Measurements from ENCODE around the gene ADCY2.

DNA sequence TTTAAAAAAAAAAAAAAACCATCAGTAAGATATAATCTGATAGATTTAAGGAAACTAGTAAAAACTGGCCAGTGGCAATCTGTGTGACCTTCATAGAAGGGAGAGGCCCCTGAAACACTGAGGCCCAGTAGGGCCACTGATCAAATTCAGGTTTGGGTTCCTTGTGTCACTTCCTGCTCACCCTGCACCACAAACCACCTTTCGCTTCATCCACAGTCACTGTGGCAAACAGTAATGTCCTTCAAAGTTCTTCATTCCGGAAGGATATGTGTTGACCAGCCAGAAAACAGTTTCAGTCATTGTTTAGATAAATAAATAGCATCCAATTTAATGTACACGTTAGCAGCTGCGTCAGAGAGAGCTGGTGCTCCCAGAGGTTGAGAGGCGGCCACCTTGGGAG, 232.9 kb downstream of the ADCY2 start:
- TF ChIP-seq POLR2A (IDR thresholded peaks at IDR 0.05) (no peak), CTCF (IDR thresholded peaks at IDR 0.05) (no peak)

Data from right lobe of liver (tissue), 4 donors.